ENCODE results near the gene CIC. TPM values are rescaled to one million over a fixed set of nuclear protein-coding genes. Genes with fewer than 3 reads are reported as not detected.

Gene CIC
- total and polyA plus RNA-seq, 9 of the 15 experiments (the other 6 are each of a cell fraction or from before 2014, with no cell fraction given): 0.07 to 44.7 (median 8.6) TPM

- no peak for TF ChIP-seq ZNF707 (CRISPR knock-in tag; conservative IDR thresholded peaks at IDR 0.05)
- TF ChIP-seq, protein P1, sequence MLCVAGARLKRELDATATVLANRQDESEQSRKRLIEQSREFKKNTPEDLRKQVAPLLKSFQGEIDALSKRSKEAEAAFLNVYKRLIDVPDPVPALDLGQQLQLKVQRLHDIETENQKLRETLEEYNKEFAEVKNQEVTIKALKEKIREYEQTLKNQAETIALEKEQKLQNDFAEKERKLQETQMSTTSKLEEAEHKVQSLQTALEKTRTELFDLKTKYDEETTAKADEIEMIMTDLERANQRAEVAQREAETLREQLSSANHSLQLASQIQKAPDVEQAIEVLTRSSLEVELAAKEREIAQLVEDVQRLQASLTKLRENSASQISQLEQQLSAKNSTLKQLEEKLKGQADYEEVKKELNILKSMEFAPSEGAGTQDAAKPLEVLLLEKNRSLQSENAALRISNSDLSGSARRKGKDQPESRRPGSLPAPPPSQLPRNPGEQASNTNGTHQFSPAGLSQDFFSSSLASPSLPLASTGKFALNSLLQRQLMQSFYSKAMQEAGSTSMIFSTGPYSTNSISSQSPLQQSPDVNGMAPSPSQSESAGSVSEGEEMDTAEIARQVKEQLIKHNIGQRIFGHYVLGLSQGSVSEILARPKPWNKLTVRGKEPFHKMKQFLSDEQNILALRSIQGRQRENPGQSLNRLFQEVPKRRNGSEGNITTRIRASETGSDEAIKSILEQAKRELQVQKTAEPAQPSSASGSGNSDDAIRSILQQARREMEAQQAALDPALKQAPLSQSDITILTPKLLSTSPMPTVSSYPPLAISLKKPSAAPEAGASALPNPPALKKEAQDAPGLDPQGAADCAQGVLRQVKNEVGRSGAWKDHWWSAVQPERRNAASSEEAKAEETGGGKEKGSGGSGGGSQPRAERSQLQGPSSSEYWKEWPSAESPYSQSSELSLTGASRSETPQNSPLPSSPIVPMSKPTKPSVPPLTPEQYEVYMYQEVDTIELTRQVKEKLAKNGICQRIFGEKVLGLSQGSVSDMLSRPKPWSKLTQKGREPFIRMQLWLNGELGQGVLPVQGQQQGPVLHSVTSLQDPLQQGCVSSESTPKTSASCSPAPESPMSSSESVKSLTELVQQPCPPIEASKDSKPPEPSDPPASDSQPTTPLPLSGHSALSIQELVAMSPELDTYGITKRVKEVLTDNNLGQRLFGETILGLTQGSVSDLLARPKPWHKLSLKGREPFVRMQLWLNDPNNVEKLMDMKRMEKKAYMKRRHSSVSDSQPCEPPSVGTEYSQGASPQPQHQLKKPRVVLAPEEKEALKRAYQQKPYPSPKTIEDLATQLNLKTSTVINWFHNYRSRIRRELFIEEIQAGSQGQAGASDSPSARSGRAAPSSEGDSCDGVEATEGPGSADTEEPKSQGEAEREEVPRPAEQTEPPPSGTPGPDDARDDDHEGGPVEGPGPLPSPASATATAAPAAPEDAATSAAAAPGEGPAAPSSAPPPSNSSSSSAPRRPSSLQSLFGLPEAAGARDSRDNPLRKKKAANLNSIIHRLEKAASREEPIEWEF (CRISPR knock-in tag; IDR thresholded peaks at IDR 0.05): no peak
- peak; percentile 48 to 81; a peak in 3 of 4 replicates for TF ChIP-seq MAZ (CRISPR knock-in tag; conservative IDR thresholded peaks at IDR 0.05 in 1 of 2, IDR thresholded peaks at IDR 0.05 in 1 of 2)
- TF ChIP-seq KLF1 (tag; IDR thresholded peaks at IDR 0.05): no peak
- TF ChIP-seq NR2F6 (CRISPR knock-in tag; IDR thresholded peaks at IDR 0.05): no peak
- TF ChIP-seq TAF7 (tag; IDR thresholded peaks at IDR 0.05): no peak
- TF ChIP-seq, protein P2, sequence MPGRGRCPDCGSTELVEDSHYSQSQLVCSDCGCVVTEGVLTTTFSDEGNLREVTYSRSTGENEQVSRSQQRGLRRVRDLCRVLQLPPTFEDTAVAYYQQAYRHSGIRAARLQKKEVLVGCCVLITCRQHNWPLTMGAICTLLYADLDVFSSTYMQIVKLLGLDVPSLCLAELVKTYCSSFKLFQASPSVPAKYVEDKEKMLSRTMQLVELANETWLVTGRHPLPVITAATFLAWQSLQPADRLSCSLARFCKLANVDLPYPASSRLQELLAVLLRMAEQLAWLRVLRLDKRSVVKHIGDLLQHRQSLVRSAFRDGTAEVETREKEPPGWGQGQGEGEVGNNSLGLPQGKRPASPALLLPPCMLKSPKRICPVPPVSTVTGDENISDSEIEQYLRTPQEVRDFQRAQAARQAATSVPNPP (IDR thresholded peaks at IDR 0.05; ENCODE audit: borderline replicate concordance, insufficient read depth, insufficient read length): no peak
- TF ChIP-seq GATAD2B (IDR thresholded peaks at IDR 0.05; ENCODE audit: borderline replicate concordance): no peak
- TF ChIP-seq CREB3 (tag; conservative IDR thresholded peaks at IDR 0.05; ENCODE audit: low read depth): no peak
- no peak for TF ChIP-seq EWSR1 (IDR thresholded peaks at IDR 0.05; ENCODE audit: borderline replicate concordance, low read depth, partially characterized antibody)
- no peak for TF ChIP-seq ZNF445 (CRISPR knock-in tag; IDR thresholded peaks at IDR 0.05; ENCODE audit: low read depth)
- TF ChIP-seq HIVEP1 (CRISPR knock-in tag; IDR thresholded peaks at IDR 0.05): no peak
- TF ChIP-seq SMAD1 (IDR thresholded peaks at IDR 0.05; ENCODE audit: low read depth, low read length, partially characterized antibody): no peak
- TF ChIP-seq TBP (optimal IDR thresholded peaks at IDR 0.05; ENCODE audit: low read depth, low read length): no peak
- no peak for TF ChIP-seq ZKSCAN8 (CRISPR knock-in tag; IDR thresholded peaks at IDR 0.05)
- TF ChIP-seq CTBP1 (IDR thresholded peaks at IDR 0.05; ENCODE audit: borderline replicate concordance): peak; percentile 69; the same call in 1 of the 2 replicates
- no peak for TF ChIP-seq FOXA1 (IDR thresholded peaks at IDR 0.05; ENCODE audit: borderline replicate concordance)
- peak; percentile 38; the same call in 1 of the 2 replicates for TF ChIP-seq STAG1 (CRISPR knock-in tag; IDR thresholded peaks at IDR 0.05; ENCODE audit: borderline replicate concordance)
- TF ChIP-seq MED1 (CRISPR knock-in tag; IDR thresholded peaks at IDR 0.05; ENCODE audit: borderline replicate concordance): no peak
- TF ChIP-seq ZNF584 (CRISPR knock-in tag; IDR thresholded peaks at IDR 0.05; ENCODE audit: low read depth): no peak
Measured at GRCh38 chr19:42295831-42296525, 26.9 kb downstream of the CIC start (continued).
